Measurements from ENCODE around the gene BMP7. TPM values are rescaled to one million over a fixed set of nuclear protein-coding genes. Genes with fewer than 3 reads are reported as not detected.

The BMP7 gene
- total and polyA plus RNA-seq, 2 donors (not counting 3 experiments of a cell fraction or from before 2014, with no cell fraction given), result not detected

DNA sequence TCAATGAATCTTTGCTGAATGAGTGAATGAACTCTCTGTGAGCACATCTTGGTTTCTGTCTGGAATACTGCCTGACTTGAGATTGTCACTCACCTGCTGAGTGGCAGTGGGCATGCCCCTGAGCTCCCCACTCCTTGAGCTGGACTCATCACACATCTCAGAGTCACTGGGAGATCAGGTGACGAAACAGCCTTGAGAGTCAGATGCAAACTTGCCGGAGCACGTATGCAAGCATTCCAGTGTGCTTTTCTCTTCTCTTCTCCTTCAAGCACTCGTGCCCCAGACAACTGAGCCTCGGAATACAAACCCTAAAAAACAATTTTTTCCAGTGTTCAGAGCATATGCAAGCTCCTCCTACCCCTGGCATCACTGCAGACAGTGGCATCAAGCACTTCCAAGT lies 9.4 kb upstream of the BMP7 start:
- H3K9me3 ChIP-seq (replicated peaks; ENCODE audit: control insufficient read depth, insufficient read depth, low read length), result no peaks in the 10 kb centered on the region
- DNase-seq (ENCODE audit: low read depth, low spot score) (no peak), FAIRE-seq (no peak)
- ChIA-PET POLR2A (no interaction called here), CTCF (no interaction called here)
- no peaks in the 10 kb centered on the region for H3K36me3 ChIP-seq (ENCODE audit: control insufficient read depth in 2 of 2, extremely low read depth in 1 of 2, insufficient read depth in 2 of 2, low read length in 2 of 2)
- H3K79me2 ChIP-seq (ENCODE audit: control insufficient read depth, insufficient read depth, low read length), result no peaks in the 10 kb centered on the region
- no peak overlapping the region for H3K27ac ChIP-seq (ENCODE audit: insufficient read depth, low read depth, low read length)
- H4K20me1 ChIP-seq (replicated peaks; ENCODE audit: control insufficient read depth, extremely low read depth, insufficient read depth, low read length), result no peaks in the 10 kb centered on the region
- no peak overlapping the region for H2AFZ ChIP-seq (ENCODE audit: low read depth, low read length)
- dilution Hi-C loops (cut with MboI; ENCODE audit: extremely low pct_ligation_motif_present, low sequenced_read_pairs) (no loop called here), intact Hi-C loops (cut with micrococcal nuclease) (no loop called here)
- H3K9ac ChIP-seq (replicated peaks; ENCODE audit: extremely low read depth, insufficient read depth, low read length), result no peak overlapping the region
- no peaks in the 10 kb centered on the region for H3K4me1 ChIP-seq (ENCODE audit: control insufficient read depth, extremely low read depth, insufficient read depth, low read length)
- no peaks in the 10 kb centered on the region for H3K27me3 ChIP-seq (ENCODE audit: control insufficient read depth in 2 of 2, insufficient read depth in 2 of 2, low read length in 2 of 2)
- no TSS peak for BruUV-seq (replicated peaks)
- no peaks in the 10 kb centered on the region for H3K9me1 ChIP-seq (replicated peaks; ENCODE audit: control insufficient read depth, extremely low read depth, insufficient read depth, low read length)
- H3K4me2 ChIP-seq (ENCODE audit: insufficient read depth, low read length), result no peak overlapping the region
- TF ChIP-seq, protein P1, sequence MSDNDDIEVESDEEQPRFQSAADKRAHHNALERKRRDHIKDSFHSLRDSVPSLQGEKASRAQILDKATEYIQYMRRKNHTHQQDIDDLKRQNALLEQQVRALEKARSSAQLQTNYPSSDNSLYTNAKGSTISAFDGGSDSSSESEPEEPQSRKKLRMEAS (IDR thresholded peaks at IDR 0.05; ENCODE audit: insufficient read depth, insufficient read length), result no peak
- TF ChIP-seq FOS (IDR thresholded peaks at IDR 0.05; ENCODE audit: borderline replicate concordance, insufficient read depth, low read length) (no peak), MYC (IDR thresholded peaks at IDR 0.05; ENCODE audit: low read depth, low read length) (no peak), POLR2AphosphoS5 (IDR thresholded peaks at IDR 0.05; ENCODE audit: insufficient read depth, low read depth, low read length) (no peak), JUN (IDR thresholded peaks at IDR 0.05; ENCODE audit: borderline replicate concordance, insufficient read depth, insufficient read length, low read depth) (no peak), GATA2 (IDR thresholded peaks at IDR 0.05; ENCODE audit: insufficient read depth, insufficient read length, low read depth, low read length) (no peak), POLR2A (IDR thresholded peaks at IDR 0.05; ENCODE audit: low read depth, low read length) (no peak), EZH2 (IDR thresholded peaks at IDR 0.05; ENCODE audit: borderline replicate concordance, low read depth, low read length, severe bottlenecking) (no peak)
- TF ChIP-seq, protein P2, sequence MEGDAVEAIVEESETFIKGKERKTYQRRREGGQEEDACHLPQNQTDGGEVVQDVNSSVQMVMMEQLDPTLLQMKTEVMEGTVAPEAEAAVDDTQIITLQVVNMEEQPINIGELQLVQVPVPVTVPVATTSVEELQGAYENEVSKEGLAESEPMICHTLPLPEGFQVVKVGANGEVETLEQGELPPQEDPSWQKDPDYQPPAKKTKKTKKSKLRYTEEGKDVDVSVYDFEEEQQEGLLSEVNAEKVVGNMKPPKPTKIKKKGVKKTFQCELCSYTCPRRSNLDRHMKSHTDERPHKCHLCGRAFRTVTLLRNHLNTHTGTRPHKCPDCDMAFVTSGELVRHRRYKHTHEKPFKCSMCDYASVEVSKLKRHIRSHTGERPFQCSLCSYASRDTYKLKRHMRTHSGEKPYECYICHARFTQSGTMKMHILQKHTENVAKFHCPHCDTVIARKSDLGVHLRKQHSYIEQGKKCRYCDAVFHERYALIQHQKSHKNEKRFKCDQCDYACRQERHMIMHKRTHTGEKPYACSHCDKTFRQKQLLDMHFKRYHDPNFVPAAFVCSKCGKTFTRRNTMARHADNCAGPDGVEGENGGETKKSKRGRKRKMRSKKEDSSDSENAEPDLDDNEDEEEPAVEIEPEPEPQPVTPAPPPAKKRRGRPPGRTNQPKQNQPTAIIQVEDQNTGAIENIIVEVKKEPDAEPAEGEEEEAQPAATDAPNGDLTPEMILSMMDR (IDR thresholded peaks at IDR 0.05; ENCODE audit: extremely low read depth in 1 of 2, insufficient read depth in 1 of 2, low read depth in 1 of 2, low read length in 2 of 2), result no peak
- no peak overlapping the region for H3K4me3 ChIP-seq (replicated peaks in 1 of 3; ENCODE audit: insufficient read depth in 1 of 3, low read depth in 1 of 3, low read length in 3 of 3)

Measured in endothelial cell of umbilical vein (primary cell).